Endothelial cell of umbilical vein (primary cell): ENCODE results near the gene WEE2. TPM values are rescaled to one million over a fixed set of nuclear protein-coding genes. Genes with fewer than 3 reads are reported as not detected.

Experiments used
- BruUV-seq: library from RNA; stranded (reverse); fragments of 400-500 nt; replicated peaks from 2 replicates; lab custom pipeline; 2021; lab: Mats Ljungman, UMichigan
- CTCF ChIA-PET: fragments of 300-600, 350-600 bp; sonication (Branson Sonifier 250); formaldehyde crosslinking; loops from one replicate; lab custom pipeline; 2021; ENCODE audit warnings: antibody characterized with exemption, inconsistent platforms; lab: Charles Lee
- POLR2A ChIA-PET: fragments of 300-600, 350-600 bp; sonication (Branson Sonifier 250); formaldehyde crosslinking; loops from one replicate; lab custom pipeline; 2021; ENCODE audit warnings: antibody characterized with exemption, inconsistent platforms; lab: Charles Lee
- DNase-seq: peaks from one replicate; pipeline ENCODE4 v3.0.0-alpha.2; 2011; ENCODE audit warnings: low read depth, low spot score
- FAIRE-seq: peaks from 2 replicates; lab custom pipeline; 2011; peaks lifted over from hg19 to GRCh38; lab: Jason Lieb, UNC
- H2AFZ ChIP-seq: 2 replicates; pipeline ENCODE4 v1.6.0; 2012; ENCODE audit warnings: low read depth, low read length, control low read depth, inconsistent platforms
- H3K27ac ChIP-seq: 2 replicates; pipeline ENCODE4 v1.5.1; 2011; ENCODE audit warnings: low read depth, mild to moderate bottlenecking, control low read depth, low read length, moderate library complexity; ENCODE audit not compliant: insufficient read depth
- H3K27me3 ChIP-seq, 2 experiments: 2 replicates each; pipeline versions ENCODE4 v1.6.0 to v1.6.1; 2011; ENCODE audit warnings: low read length in 2 of 2, mixed read lengths in 1 of 2; ENCODE audit not compliant: control insufficient read depth in 2 of 2, insufficient read depth in 2 of 2
- H3K36me3 ChIP-seq, 2 experiments: 2 replicates in 1 of 2; 3 replicates in 1 of 2; pipeline ENCODE4 v1.5.1; 2011; ENCODE audit warnings: low read length in 2 of 2, mild to moderate bottlenecking in 1 of 2, moderate library complexity in 1 of 2; ENCODE audit not compliant: control insufficient read depth in 2 of 2, insufficient read depth in 2 of 2; ENCODE audit errors: extremely low read depth in 1 of 2
- H3K4me1 ChIP-seq: 3 replicates; pipeline ENCODE4 v1.5.1; 2011; ENCODE audit warnings: mild to moderate bottlenecking, low read length; ENCODE audit not compliant: control insufficient read depth, insufficient read depth; ENCODE audit errors: extremely low read depth
- H3K4me2 ChIP-seq: 2 replicates; pipeline ENCODE4 v1.6.1; 2011; ENCODE audit warnings: low read length, control low read depth, mixed read lengths; ENCODE audit not compliant: insufficient read depth
- H3K4me3 ChIP-seq, 3 experiments: fragments of 200-600 bp in 1 of 3; sonication (generic), shearing (Covaris generic) in 1 of 3; replicated peaks in 1 of 3; 2 replicates each; pipeline ENCODE4 v1.5.1; 2011 to 2016; ENCODE audit warnings: control low read depth in 3 of 3, low read length in 3 of 3, mild to moderate bottlenecking in 2 of 3, inconsistent platforms in 1 of 3, low read depth in 1 of 3, moderate library complexity in 1 of 3; ENCODE audit not compliant: insufficient read depth in 1 of 3
- H3K79me2 ChIP-seq: 2 replicates; pipeline ENCODE4 v1.6.0; 2012; ENCODE audit warnings: low read length, inconsistent platforms; ENCODE audit not compliant: control insufficient read depth, insufficient read depth
- H3K9ac ChIP-seq: replicated peaks from 2 replicates; pipeline ENCODE3; 2011; ENCODE audit warnings: low read length, control low read depth; ENCODE audit not compliant: insufficient read depth; ENCODE audit errors: extremely low read depth
- H3K9me1 ChIP-seq: replicated peaks from 3 replicates; pipeline ENCODE4 v1.6.0; 2011; ENCODE audit warnings: mild to moderate bottlenecking, low read length; ENCODE audit not compliant: control insufficient read depth, insufficient read depth; ENCODE audit errors: extremely low read depth
- H3K9me3 ChIP-seq: replicated peaks from 2 replicates; pipeline ENCODE4 v1.5.1; 2012; ENCODE audit warnings: low read length, inconsistent platforms; ENCODE audit not compliant: control insufficient read depth, insufficient read depth
- H4K20me1 ChIP-seq: replicated peaks from 2 replicates; pipeline ENCODE3; 2011; ENCODE audit warnings: mild to moderate bottlenecking, low read length; ENCODE audit not compliant: control insufficient read depth, insufficient read depth; ENCODE audit errors: extremely low read depth
- CTCF ChIP-seq, 2 donors: IDR thresholded peaks; 1 replicate in 1 of 2; 2 replicates in 1 of 2; pipeline ENCODE4 v1.5.1; 2011; ENCODE audit warnings: low read length in 2 of 2, mild to moderate bottlenecking in 2 of 2, moderate library complexity in 2 of 2, control low read depth in 1 of 2, inconsistent platforms in 1 of 2, low read depth in 1 of 2; ENCODE audit not compliant: insufficient read depth in 1 of 2; ENCODE audit errors: extremely low read depth in 1 of 2
- EZH2 ChIP-seq: IDR thresholded peaks from 2 replicates; pipeline ENCODE4 v1.6.1; 2012; ENCODE audit warnings: borderline replicate concordance, low read depth, mild to moderate bottlenecking, moderate library complexity, low read length, inconsistent platforms; ENCODE audit not compliant: severe bottlenecking
- FOS ChIP-seq: IDR thresholded peaks from 2 replicates; pipeline ENCODE4 v1.6.1; 2011; ENCODE audit warnings: mild to moderate bottlenecking, low read length, moderate library complexity, borderline replicate concordance; ENCODE audit not compliant: insufficient read depth
- GATA2 ChIP-seq: IDR thresholded peaks from 2 replicates; pipeline ENCODE4 v1.7.0; 2011; ENCODE audit warnings: low read depth, mild to moderate bottlenecking, moderate library complexity, mixed read lengths, low read length; ENCODE audit not compliant: insufficient read length, insufficient read depth
- JUN ChIP-seq: IDR thresholded peaks from 2 replicates; pipeline ENCODE4 v1.6.1; 2011; ENCODE audit warnings: borderline replicate concordance, low read depth; ENCODE audit not compliant: insufficient read length, insufficient read depth
- MAX ChIP-seq: IDR thresholded peaks from 2 replicates; pipeline ENCODE4 v1.6.1; 2011; ENCODE audit not compliant: insufficient read depth, insufficient read length
- MYC ChIP-seq: IDR thresholded peaks from one replicate; pipeline ENCODE4 v1.6.1; 2011; ENCODE audit warnings: mild to moderate bottlenecking, low read depth, low read length
- POLR2A ChIP-seq: IDR thresholded peaks from 2 replicates; pipeline ENCODE4 v1.6.1; 2012; ENCODE audit warnings: low read depth, mild to moderate bottlenecking, control low read depth, low read length
- POLR2AphosphoS5 ChIP-seq: IDR thresholded peaks from 2 replicates; pipeline ENCODE4 v1.6.1; 2012; ENCODE audit warnings: low read depth, mild to moderate bottlenecking, control low read depth, low read length, moderate library complexity; ENCODE audit not compliant: insufficient read depth
- dilution Hi-C: fragments of 300-500 bp; cut with MboI; formaldehyde crosslinking; loops from one replicate; pipeline ENCODE4 v1.15.0; 2019; ENCODE audit warnings: low sequenced_read_pairs; ENCODE audit not compliant: extremely low pct_ligation_motif_present
- intact Hi-C: fragments of 100-400 bp; cut with micrococcal nuclease; formaldehyde crosslinking; loops from one replicate; pipeline ENCODE4 v1.10.0; 2022
- polyA plus RNA-seq, 4 experiments: library from polyadenylated mRNA; depleted of rRNA in 3 of 4; stranded (reverse) in 3 of 4; unstranded in 1 of 4; fragments of >200 nt; gene quantifications; 2 replicates each; pipeline versions ENCODE4 v1.2.1 to v1.2.3, GENCODE V29; 2011 to 2012; ENCODE audit warnings: missing spikeins in 1 of 4
- total RNA-seq: library from RNA; stranded (reverse); gene quantifications from 2 replicates; pipeline ENCODE4 v1.2.3, GENCODE V29; 2021

WEE2 gene
- total and polyA plus RNA-seq, 2 donors (not counting 3 experiments of a cell fraction or from before 2014, with no cell fraction given), result not detected

GRCh38 chr7:141754939-141755338 lies 46.8 kb downstream of the WEE2 start:
- Histone ChIP-seq H3K4me2 (no peak overlapping the region), H4K20me1 (no peaks in the 10 kb centered on the region), H3K79me2 (no peaks in the 10 kb centered on the region), H3K36me3 (peaks cover 14 to 23% of the 10 kb centered on the region in 2 experiments), H3K4me3 (no peak overlapping the region), H3K27ac (no peak overlapping the region), H2AFZ (no peak overlapping the region), H3K9me1 (no peaks in the 10 kb centered on the region), H3K9ac (no peak overlapping the region), H3K9me3 (peaks cover 3% of the 10 kb centered on the region), H3K4me1 (no peaks in the 10 kb centered on the region), H3K27me3 (no peaks in the 10 kb centered on the region)
- BruUV-seq, result no TSS peak
- intact Hi-C loops (loop anchor here (1.0 to 10.0 kb wide), 2 partner anchors 31 to 570 kb away; no protein-coding TSS in a partner anchor), dilution Hi-C loops (no loop called here)
- CTCF ChIA-PET, result interaction anchor here (2.0 kb wide), 1 partner anchor 29 kb away, joined by 16 read pairs; no protein-coding TSS in a partner anchor
- FAIRE-seq (no peak), DNase-seq (peak; percentile 11)
- POLR2A ChIA-PET, result no interaction called here
- no peak for TF ChIP-seq FOS
- no peak for TF ChIP-seq MYC
- peak; percentile 20 to 22 for TF ChIP-seq CTCF (IDR thresholded peaks at IDR 0.05; ENCODE audit: extremely low read depth in 1 of 2, insufficient read depth in 1 of 2, low read depth in 1 of 2, low read length in 2 of 2)

- DNase-seq (no peak), FAIRE-seq (no peak)
- Histone ChIP-seq H3K27me3 (no peaks in the 10 kb centered on the region), H4K20me1 (no peaks in the 10 kb centered on the region), H3K4me3 (no peak within 1 kb of the TSS), H2AFZ (no peak within 1 kb of the TSS), H3K4me2 (no peak within 1 kb of the TSS), H3K9me3 (no peaks in the 10 kb centered on the region), H3K36me3 (peaks cover 0 to 11% of the 10 kb centered on the region in 2 experiments), H3K79me2 (no peaks in the 10 kb centered on the region), H3K9ac (no peak within 1 kb of the TSS), H3K27ac (no peak within 1 kb of the TSS), H3K9me1 (no peaks in the 10 kb centered on the region), H3K4me1 (no peaks in the 10 kb centered on the region)
- no TSS peak for BruUV-seq
- intact Hi-C loops, result no loop called here
- dilution Hi-C loops, result no loop called here
- no peak for TF ChIP-seq CTCF (IDR thresholded peaks at IDR 0.05; ENCODE audit: extremely low read depth in 1 of 2, insufficient read depth in 1 of 2, low read depth in 1 of 2, low read length in 2 of 2)
- no peak for TF ChIP-seq EZH2
- TF ChIP-seq MAX, result no peak
- no peak for TF ChIP-seq POLR2A
- no peak for TF ChIP-seq FOS
- TF ChIP-seq JUN, result no peak
- TF ChIP-seq MYC, result no peak
- no peak for TF ChIP-seq GATA2
- no peak for TF ChIP-seq POLR2AphosphoS5
- POLR2A ChIA-PET, result no interaction called here
- CTCF ChIA-PET, result interaction anchor here (1.3 kb wide), 1 partner anchor 25 kb away, joined by 4 read pairs; the partner anchor contains the start of gene SSBP1
Observed at GRCh38 chr7:141763797-141764196, 55.6 kb downstream of the WEE2 start, which contains the start of gene TAS2R3. Gene TAS2R3, plus strand, starts transcription at chr7:141764097. Its CDS starts 62 bp downstream, at chr7:141764159.
